Astrocyte (in vitro differentiated cells and primary cell): Measurements from ENCODE around the gene SMIM14. TPM values are rescaled to one million over a fixed set of nuclear protein-coding genes. Genes with fewer than 3 reads are reported as not detected.

Source experiments
- DNase-seq: peaks from one replicate; pipeline ENCODE4 v3.0.0-alpha.2; 2010; ENCODE audit warnings: low read depth
- FAIRE-seq: peaks from 2 replicates; lab custom pipeline; 2011; peaks lifted over from hg19 to GRCh38; lab: Jason Lieb, UNC
- H2AFZ ChIP-seq: 2 replicates; pipeline ENCODE4 v1.6.0; 2012; ENCODE audit warnings: low read depth, low read length, inconsistent platforms
- H3K27ac ChIP-seq: 2 replicates; pipeline ENCODE4 v1.5.1; 2011; ENCODE audit warnings: low read depth, low read length, inconsistent platforms
- H3K27me3 ChIP-seq: 2 replicates; pipeline ENCODE4 v1.6.0; 2011; ENCODE audit warnings: low read length, inconsistent platforms; ENCODE audit not compliant: insufficient read depth
- H3K36me3 ChIP-seq: 2 replicates; pipeline ENCODE4 v1.5.1; 2011; ENCODE audit warnings: low read length, inconsistent platforms; ENCODE audit not compliant: insufficient read depth
- H3K4me1 ChIP-seq: 2 replicates; pipeline ENCODE4 v1.5.1; 2011; ENCODE audit warnings: low read length, inconsistent platforms; ENCODE audit not compliant: insufficient read depth
- H3K4me2 ChIP-seq: 2 replicates; pipeline ENCODE4 v1.6.0; 2012; ENCODE audit warnings: low read length, inconsistent platforms
- H3K4me3 ChIP-seq: 2 replicates; pipeline ENCODE4 v1.5.1; 2011; ENCODE audit warnings: low read depth, mild to moderate bottlenecking, low read length, inconsistent platforms; ENCODE audit not compliant: insufficient read depth
- H3K79me2 ChIP-seq: 2 replicates; pipeline ENCODE4 v1.6.0; 2012; ENCODE audit warnings: mild to moderate bottlenecking, low read length, inconsistent platforms; ENCODE audit not compliant: insufficient read depth
- H3K9ac ChIP-seq: 2 replicates; pipeline ENCODE4 v1.6.0; 2012; ENCODE audit warnings: mild to moderate bottlenecking, low read length, inconsistent platforms
- H3K9me3 ChIP-seq: 2 replicates; pipeline ENCODE4 v1.5.1; 2012; ENCODE audit warnings: low read depth, mild to moderate bottlenecking, low read length, inconsistent platforms; ENCODE audit not compliant: insufficient read depth
- H4K20me1 ChIP-seq: 2 replicates; pipeline ENCODE4 v1.6.0; 2012; ENCODE audit warnings: low read length, inconsistent platforms; ENCODE audit not compliant: insufficient read depth
- H3K27ac Mint-ChIP-seq: one replicate; pipeline ENCODE4 v1.8.0; 2021; ENCODE audit warnings: mild to moderate bottlenecking, mixed read lengths; ENCODE audit not compliant: unreplicated experiment
- H3K27me3 Mint-ChIP-seq: one replicate; pipeline ENCODE4 v1.8.0; 2021; ENCODE audit warnings: low read depth, mixed read lengths; ENCODE audit not compliant: unreplicated experiment
- H3K36me3 Mint-ChIP-seq: one replicate; pipeline ENCODE4 v1.8.0; 2021; ENCODE audit warnings: low read depth, mixed read lengths; ENCODE audit not compliant: unreplicated experiment
- H3K4me1 Mint-ChIP-seq: one replicate; pipeline ENCODE4 v1.8.0; 2021; ENCODE audit warnings: low read depth, mixed read lengths; ENCODE audit not compliant: unreplicated experiment
- H3K4me3 Mint-ChIP-seq: one replicate; pipeline ENCODE4 v1.8.0; 2021; ENCODE audit warnings: mild to moderate bottlenecking, moderate library complexity, mixed read lengths; ENCODE audit not compliant: unreplicated experiment
- H3K9me3 Mint-ChIP-seq: one replicate; pipeline ENCODE4 v1.8.0; 2021; ENCODE audit warnings: mild to moderate bottlenecking, mixed read lengths; ENCODE audit not compliant: unreplicated experiment
- EZH2 ChIP-seq: IDR thresholded peaks from 2 replicates; pipeline ENCODE4 v1.6.1; 2012; ENCODE audit warnings: mild to moderate bottlenecking, low read length, inconsistent platforms; ENCODE audit not compliant: insufficient read depth
- total RNA-seq: library from RNA; stranded (reverse); gene quantifications from 2 replicates; pipeline ENCODE4 v1.2.1, GENCODE V29; 2021
- TF ChIP-seq, protein P1 (sequence below): IDR thresholded peaks from 2 replicates; pipeline ENCODE4 v1.5.1; 2011; ENCODE audit warnings: low read depth, mild to moderate bottlenecking, inconsistent platforms, low read length, moderate library complexity; ENCODE audit not compliant: insufficient read depth

The SMIM14 gene
- total RNA-seq, 1 donor from 2014 or later, result 28.3 TPM

DNA sequence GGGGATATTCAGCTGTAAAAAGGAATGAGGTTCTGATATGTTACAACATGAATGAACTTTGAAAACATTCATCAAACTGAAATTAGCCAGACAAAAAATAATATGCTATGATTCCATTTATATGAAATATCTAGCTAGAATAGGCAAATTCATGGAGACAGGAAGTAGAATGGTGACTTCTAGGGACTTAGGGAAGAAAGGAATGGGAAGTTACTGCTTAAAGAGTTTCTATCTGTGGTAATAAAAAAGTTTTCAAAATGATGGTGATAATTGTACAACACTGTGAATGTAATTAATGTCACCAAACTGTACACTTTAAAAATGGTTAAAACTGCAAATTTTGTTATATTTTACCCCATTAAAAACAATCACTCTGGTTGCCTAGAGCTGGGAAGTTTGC is 30.2 kb downstream of the SMIM14 start:
- peaks cover 17% of the 10 kb centered on the region for H3K4me1 ChIP-seq
- Mint-ChIP-seq H3K27ac (no peak overlapping the region), H3K4me1 (peaks cover 13% of the 10 kb centered on the region), H3K36me3 (peaks cover 10% of the 10 kb centered on the region), H3K27me3 (no peaks in the 10 kb centered on the region), H3K4me3 (no peak overlapping the region), H3K9me3 (peaks cover 4% of the 10 kb centered on the region)
- TF ChIP-seq EZH2, result no peak
- TF ChIP-seq, protein P1, sequence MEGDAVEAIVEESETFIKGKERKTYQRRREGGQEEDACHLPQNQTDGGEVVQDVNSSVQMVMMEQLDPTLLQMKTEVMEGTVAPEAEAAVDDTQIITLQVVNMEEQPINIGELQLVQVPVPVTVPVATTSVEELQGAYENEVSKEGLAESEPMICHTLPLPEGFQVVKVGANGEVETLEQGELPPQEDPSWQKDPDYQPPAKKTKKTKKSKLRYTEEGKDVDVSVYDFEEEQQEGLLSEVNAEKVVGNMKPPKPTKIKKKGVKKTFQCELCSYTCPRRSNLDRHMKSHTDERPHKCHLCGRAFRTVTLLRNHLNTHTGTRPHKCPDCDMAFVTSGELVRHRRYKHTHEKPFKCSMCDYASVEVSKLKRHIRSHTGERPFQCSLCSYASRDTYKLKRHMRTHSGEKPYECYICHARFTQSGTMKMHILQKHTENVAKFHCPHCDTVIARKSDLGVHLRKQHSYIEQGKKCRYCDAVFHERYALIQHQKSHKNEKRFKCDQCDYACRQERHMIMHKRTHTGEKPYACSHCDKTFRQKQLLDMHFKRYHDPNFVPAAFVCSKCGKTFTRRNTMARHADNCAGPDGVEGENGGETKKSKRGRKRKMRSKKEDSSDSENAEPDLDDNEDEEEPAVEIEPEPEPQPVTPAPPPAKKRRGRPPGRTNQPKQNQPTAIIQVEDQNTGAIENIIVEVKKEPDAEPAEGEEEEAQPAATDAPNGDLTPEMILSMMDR, result no peak
- FAIRE-seq (no peak), DNase-seq (no peak)
- H3K27me3 ChIP-seq, result no peaks in the 10 kb centered on the region
- no peak overlapping the region for H3K4me3 ChIP-seq
- H3K9ac ChIP-seq, result no peak overlapping the region
- no peak overlapping the region for H3K4me2 ChIP-seq
- no peak overlapping the region for H2AFZ ChIP-seq
- peaks cover 5% of the 10 kb centered on the region for H3K79me2 ChIP-seq
- H4K20me1 ChIP-seq, result no peaks in the 10 kb centered on the region
- H3K9me3 ChIP-seq, result no peaks in the 10 kb centered on the region
- H3K27ac ChIP-seq, result no peak overlapping the region
- peaks cover 3% of the 10 kb centered on the region for H3K36me3 ChIP-seq

DNA sequence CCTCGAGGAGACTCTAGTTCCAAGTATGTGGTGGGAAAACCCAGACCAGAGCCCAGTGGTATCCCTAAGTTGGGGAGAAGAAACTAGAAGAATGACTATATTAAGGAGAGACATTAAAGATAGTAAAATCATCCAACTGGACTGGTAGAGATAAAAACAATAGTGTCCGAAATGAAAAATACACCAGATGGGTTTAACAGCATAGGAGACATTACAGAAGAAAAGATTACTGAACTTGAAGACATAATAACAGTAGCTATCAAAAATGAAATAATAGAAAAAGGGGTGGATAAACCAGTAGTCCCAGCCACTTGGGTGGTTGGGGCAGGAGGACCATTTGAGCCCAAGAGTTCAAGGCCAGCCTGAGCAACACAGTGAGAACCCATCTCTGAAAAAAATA is 31.9 kb downstream of the SMIM14 start:
- H3K36me3 Mint-ChIP-seq, result peaks cover 14% of the 10 kb centered on the region
- H3K4me1 Mint-ChIP-seq, result peaks cover 6% of the 10 kb centered on the region
- DNase-seq, result no peak
- Histone ChIP-seq H3K27ac (no peak overlapping the region), H3K79me2 (no peaks in the 10 kb centered on the region), H3K4me3 (no peak overlapping the region), H4K20me1 (no peaks in the 10 kb centered on the region), H3K4me1 (peaks cover 8% of the 10 kb centered on the region), H3K4me2 (no peak overlapping the region), H2AFZ (no peak overlapping the region), H3K36me3 (peaks cover 3% of the 10 kb centered on the region), H3K9ac (no peak overlapping the region), H3K9me3 (no peaks in the 10 kb centered on the region), H3K27me3 (no peaks in the 10 kb centered on the region)
- no peak overlapping the region for H3K27ac Mint-ChIP-seq
- no peaks in the 10 kb centered on the region for H3K27me3 Mint-ChIP-seq
- H3K9me3 Mint-ChIP-seq, result peaks cover 4% of the 10 kb centered on the region
- TF ChIP-seq, protein P1, result no peak
- TF ChIP-seq EZH2, result no peak
- no peak overlapping the region for H3K4me3 Mint-ChIP-seq
- FAIRE-seq, result no peak

DNA sequence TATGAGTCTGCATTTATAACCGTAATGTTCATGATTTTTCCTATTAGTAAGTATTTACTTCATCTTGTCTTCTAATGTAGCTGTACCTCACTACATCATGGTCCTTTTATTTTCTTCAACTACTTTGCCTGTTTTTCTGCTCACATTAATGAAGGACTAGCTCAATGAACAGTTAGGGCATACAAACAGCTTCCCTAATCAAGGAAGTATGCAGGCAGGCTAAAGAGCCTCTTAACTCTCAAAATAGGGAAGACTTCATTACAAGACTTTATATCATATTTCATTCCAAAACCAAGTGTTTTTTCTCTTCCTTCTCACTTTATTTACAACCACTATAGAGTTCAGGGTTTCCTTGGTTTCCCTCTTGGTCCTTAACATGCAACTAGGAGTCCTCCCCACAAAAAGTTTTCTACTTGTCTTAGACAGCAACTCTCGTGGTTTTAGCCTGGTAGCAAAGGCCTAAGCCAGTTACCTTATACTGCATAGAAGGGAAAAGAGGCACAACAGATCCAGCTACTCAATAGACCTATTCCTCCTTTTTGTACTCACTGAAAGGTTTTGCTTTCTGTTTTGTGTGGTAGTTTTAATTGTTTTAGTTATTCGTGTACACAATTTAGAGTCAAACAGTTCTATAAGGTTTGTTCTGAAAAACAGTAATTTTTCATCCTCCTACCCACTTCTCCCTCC is 40.8 kb downstream of the SMIM14 start:
- no peaks in the 10 kb centered on the region for H4K20me1 ChIP-seq
- no peaks in the 10 kb centered on the region for H3K9me3 ChIP-seq
- TF ChIP-seq EZH2, result no peak
- TF ChIP-seq, protein P1, result no peak
- DNase-seq (no peak), FAIRE-seq (no peak)
- no peaks in the 10 kb centered on the region for H3K27me3 Mint-ChIP-seq
- no peak overlapping the region for H3K27ac ChIP-seq
- no peak overlapping the region for H3K4me3 ChIP-seq
- H3K36me3 ChIP-seq, result no peaks in the 10 kb centered on the region
- H3K4me2 ChIP-seq, result no peak overlapping the region
- H3K27ac Mint-ChIP-seq, result no peak overlapping the region
- H3K4me1 Mint-ChIP-seq, result peaks cover 2% of the 10 kb centered on the region
- no peaks in the 10 kb centered on the region for H3K4me1 ChIP-seq
- H3K9ac ChIP-seq, result no peak overlapping the region
- peaks cover 13% of the 10 kb centered on the region for H3K36me3 Mint-ChIP-seq
- no peak overlapping the region for H3K4me3 Mint-ChIP-seq
- H2AFZ ChIP-seq, result no peak overlapping the region
- H3K9me3 Mint-ChIP-seq, result no peaks in the 10 kb centered on the region
- H3K79me2 ChIP-seq, result no peaks in the 10 kb centered on the region
- H3K27me3 ChIP-seq, result no peaks in the 10 kb centered on the region
